Activated CD8-positive, alpha-beta memory T cell treated with anti-CD3 and anti-CD28 coated beads for 48 hours (primary cell): ENCODE data around the gene NIP7.

Source experiments
- DNase-seq, 3 experiments: peaks; one replicate each; pipeline ENCODE4 v3.0.0-alpha.2; 2020; ENCODE audit warnings: low read depth in 2 of 3, low spot score in 2 of 3

The NIP7 gene

GRCh38 chr16:69384974-69385373 is 45.4 kb downstream of the NIP7 start:
- DNase-seq = no peak

GRCh38 chr16:69386596-69386995 is 47.0 kb downstream of the NIP7 start:
- DNase-seq = no peak
